HG03520 (cell line): ENCODE measurements around the gene PCDHB10.

Experiments
- ATAC-seq: cut with Tn5 transposase; IDR thresholded peaks from one replicate; pipeline ENCODE4 v1.9.1; 2021; ENCODE audit warnings: mild to moderate bottlenecking, moderate library complexity; ENCODE audit not compliant: unreplicated experiment

Gene PCDHB10

GRCh38 chr5:141236516-141237313, 44.6 kb downstream of the PCDHB10 start:
- no peak for ATAC-seq

- ATAC-seq, result no peak
These were observed 49.3 kb downstream of the PCDHB10 start for GRCh38 chr5:141241496-141241895.
